ENCODE measurements around the gene APBA1. TPM values are rescaled to one million over a fixed set of nuclear protein-coding genes. Genes with fewer than 3 reads are reported as not detected.

Gene APBA1
- total RNA-seq, 1 donor from 2014 or later = 5.9 TPM

DNA sequence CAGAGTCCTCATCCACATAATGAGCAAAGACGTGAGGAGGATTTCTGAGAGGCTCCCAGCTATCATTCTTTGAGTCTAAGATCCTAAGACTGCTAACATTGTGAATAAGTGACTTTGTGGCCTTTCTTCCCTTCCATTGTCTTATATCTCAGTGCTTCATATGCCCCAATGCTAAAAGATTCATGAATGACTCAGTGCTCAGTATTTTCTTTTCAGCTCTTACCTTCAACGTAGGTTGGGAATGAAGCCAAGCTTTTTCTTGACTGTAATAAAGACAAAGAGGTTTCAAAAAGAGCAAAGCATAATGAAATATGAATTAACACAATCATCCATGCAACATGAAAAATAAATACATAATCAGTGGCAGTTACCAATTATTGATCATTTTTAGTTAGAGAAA lies 200.7 kb downstream of the APBA1 start:
- no peaks in the 10 kb centered on the region for H4K20me1 ChIP-seq (ENCODE audit: insufficient read depth, low read length)
- FAIRE-seq (no peak), DNase-seq (ENCODE audit: low read depth) (peak; percentile 58)
- Mint-ChIP-seq H3K36me3 (ENCODE audit: low read depth, unreplicated experiment) (peaks cover 3% of the 10 kb centered on the region), H3K4me1 (ENCODE audit: low read depth, unreplicated experiment) (peaks cover 3% of the 10 kb centered on the region), H3K27ac (ENCODE audit: unreplicated experiment) (no peak overlapping the region), H3K27me3 (ENCODE audit: low read depth, unreplicated experiment) (peaks cover 7% of the 10 kb centered on the region), H3K9me3 (ENCODE audit: unreplicated experiment) (peaks cover 4% of the 10 kb centered on the region), H3K4me3 (ENCODE audit: unreplicated experiment) (no peak overlapping the region)
- H3K9ac ChIP-seq (ENCODE audit: low read length) = no peak overlapping the region
- H3K27ac ChIP-seq (ENCODE audit: low read depth, low read length) = no peak overlapping the region
- H3K4me3 ChIP-seq (ENCODE audit: insufficient read depth, low read depth, low read length) = no peak overlapping the region
- H2AFZ ChIP-seq (ENCODE audit: low read depth, low read length) = no peak overlapping the region
- H3K27me3 ChIP-seq (ENCODE audit: insufficient read depth, low read length) = no peaks in the 10 kb centered on the region
- no peaks in the 10 kb centered on the region for H3K79me2 ChIP-seq (ENCODE audit: insufficient read depth, low read length)
- peaks cover 5% of the 10 kb centered on the region for H3K4me1 ChIP-seq (ENCODE audit: insufficient read depth, low read length)
- H3K4me2 ChIP-seq (ENCODE audit: low read length) = peak overlapping the region; percentile 5
- no peaks in the 10 kb centered on the region for H3K9me3 ChIP-seq (ENCODE audit: insufficient read depth, low read depth, low read length)
- no peaks in the 10 kb centered on the region for H3K36me3 ChIP-seq (ENCODE audit: insufficient read depth, low read length)
- TF ChIP-seq EZH2 (IDR thresholded peaks at IDR 0.05; ENCODE audit: insufficient read depth, low read length) = no peak
- TF ChIP-seq, protein P1, sequence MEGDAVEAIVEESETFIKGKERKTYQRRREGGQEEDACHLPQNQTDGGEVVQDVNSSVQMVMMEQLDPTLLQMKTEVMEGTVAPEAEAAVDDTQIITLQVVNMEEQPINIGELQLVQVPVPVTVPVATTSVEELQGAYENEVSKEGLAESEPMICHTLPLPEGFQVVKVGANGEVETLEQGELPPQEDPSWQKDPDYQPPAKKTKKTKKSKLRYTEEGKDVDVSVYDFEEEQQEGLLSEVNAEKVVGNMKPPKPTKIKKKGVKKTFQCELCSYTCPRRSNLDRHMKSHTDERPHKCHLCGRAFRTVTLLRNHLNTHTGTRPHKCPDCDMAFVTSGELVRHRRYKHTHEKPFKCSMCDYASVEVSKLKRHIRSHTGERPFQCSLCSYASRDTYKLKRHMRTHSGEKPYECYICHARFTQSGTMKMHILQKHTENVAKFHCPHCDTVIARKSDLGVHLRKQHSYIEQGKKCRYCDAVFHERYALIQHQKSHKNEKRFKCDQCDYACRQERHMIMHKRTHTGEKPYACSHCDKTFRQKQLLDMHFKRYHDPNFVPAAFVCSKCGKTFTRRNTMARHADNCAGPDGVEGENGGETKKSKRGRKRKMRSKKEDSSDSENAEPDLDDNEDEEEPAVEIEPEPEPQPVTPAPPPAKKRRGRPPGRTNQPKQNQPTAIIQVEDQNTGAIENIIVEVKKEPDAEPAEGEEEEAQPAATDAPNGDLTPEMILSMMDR (IDR thresholded peaks at IDR 0.05; ENCODE audit: insufficient read depth, low read depth, low read length) = no peak

- Histone ChIP-seq H2AFZ (ENCODE audit: low read depth, low read length) (no peak overlapping the region), H3K4me2 (ENCODE audit: low read length) (no peak overlapping the region), H3K4me1 (ENCODE audit: insufficient read depth, low read length) (peaks cover 5% of the 10 kb centered on the region), H3K36me3 (ENCODE audit: insufficient read depth, low read length) (no peaks in the 10 kb centered on the region), H3K27me3 (ENCODE audit: insufficient read depth, low read length) (no peaks in the 10 kb centered on the region), H3K4me3 (ENCODE audit: insufficient read depth, low read depth, low read length) (no peak overlapping the region), H3K9me3 (ENCODE audit: insufficient read depth, low read depth, low read length) (no peaks in the 10 kb centered on the region), H4K20me1 (ENCODE audit: insufficient read depth, low read length) (no peaks in the 10 kb centered on the region), H3K27ac (ENCODE audit: low read depth, low read length) (no peak overlapping the region), H3K9ac (ENCODE audit: low read length) (no peak overlapping the region), H3K79me2 (ENCODE audit: insufficient read depth, low read length) (no peaks in the 10 kb centered on the region)
- Mint-ChIP-seq H3K9me3 (ENCODE audit: unreplicated experiment) (no peaks in the 10 kb centered on the region), H3K4me1 (ENCODE audit: low read depth, unreplicated experiment) (no peaks in the 10 kb centered on the region), H3K36me3 (ENCODE audit: low read depth, unreplicated experiment) (peaks cover 5% of the 10 kb centered on the region), H3K27me3 (ENCODE audit: low read depth, unreplicated experiment) (peaks cover 8% of the 10 kb centered on the region), H3K4me3 (ENCODE audit: unreplicated experiment) (no peak overlapping the region), H3K27ac (ENCODE audit: unreplicated experiment) (no peak overlapping the region)
- FAIRE-seq (no peak), DNase-seq (ENCODE audit: low read depth) (no peak)
- no peak for TF ChIP-seq EZH2 (IDR thresholded peaks at IDR 0.05; ENCODE audit: insufficient read depth, low read length)
- TF ChIP-seq, protein P1 (IDR thresholded peaks at IDR 0.05; ENCODE audit: insufficient read depth, low read depth, low read length) = no peak
Measured at GRCh38 chr9:69470186-69470977, 201.8 kb downstream of the APBA1 start.

- Histone ChIP-seq H3K4me3 (ENCODE audit: insufficient read depth, low read depth, low read length) (no peak overlapping the region), H3K27ac (ENCODE audit: low read depth, low read length) (no peak overlapping the region), H3K4me1 (ENCODE audit: insufficient read depth, low read length) (peaks cover 5% of the 10 kb centered on the region), H3K36me3 (ENCODE audit: insufficient read depth, low read length) (no peaks in the 10 kb centered on the region), H3K9me3 (ENCODE audit: insufficient read depth, low read depth, low read length) (no peaks in the 10 kb centered on the region), H3K9ac (ENCODE audit: low read length) (no peak overlapping the region), H2AFZ (ENCODE audit: low read depth, low read length) (no peak overlapping the region), H3K27me3 (ENCODE audit: insufficient read depth, low read length) (no peaks in the 10 kb centered on the region), H3K79me2 (ENCODE audit: insufficient read depth, low read length) (no peaks in the 10 kb centered on the region), H4K20me1 (ENCODE audit: insufficient read depth, low read length) (no peaks in the 10 kb centered on the region), H3K4me2 (ENCODE audit: low read length) (no peak overlapping the region)
- TF ChIP-seq, protein P1 (IDR thresholded peaks at IDR 0.05; ENCODE audit: insufficient read depth, low read depth, low read length) = no peak
- Mint-ChIP-seq H3K4me3 (ENCODE audit: unreplicated experiment) (no peak overlapping the region), H3K9me3 (ENCODE audit: unreplicated experiment) (no peaks in the 10 kb centered on the region), H3K27me3 (ENCODE audit: low read depth, unreplicated experiment) (peaks cover 9% of the 10 kb centered on the region), H3K27ac (ENCODE audit: unreplicated experiment) (no peak overlapping the region), H3K36me3 (ENCODE audit: low read depth, unreplicated experiment) (peaks cover 7% of the 10 kb centered on the region), H3K4me1 (ENCODE audit: low read depth, unreplicated experiment) (no peaks in the 10 kb centered on the region)
- no peak for FAIRE-seq
- no peak for DNase-seq (ENCODE audit: low read depth)
Measured at GRCh38 chr9:69469136-69469535, 203.0 kb downstream of the APBA1 start.

All from astrocyte (in vitro differentiated cells and primary cell).